ENCODE results near the gene FAM43A.

Gene FAM43A

DNA sequence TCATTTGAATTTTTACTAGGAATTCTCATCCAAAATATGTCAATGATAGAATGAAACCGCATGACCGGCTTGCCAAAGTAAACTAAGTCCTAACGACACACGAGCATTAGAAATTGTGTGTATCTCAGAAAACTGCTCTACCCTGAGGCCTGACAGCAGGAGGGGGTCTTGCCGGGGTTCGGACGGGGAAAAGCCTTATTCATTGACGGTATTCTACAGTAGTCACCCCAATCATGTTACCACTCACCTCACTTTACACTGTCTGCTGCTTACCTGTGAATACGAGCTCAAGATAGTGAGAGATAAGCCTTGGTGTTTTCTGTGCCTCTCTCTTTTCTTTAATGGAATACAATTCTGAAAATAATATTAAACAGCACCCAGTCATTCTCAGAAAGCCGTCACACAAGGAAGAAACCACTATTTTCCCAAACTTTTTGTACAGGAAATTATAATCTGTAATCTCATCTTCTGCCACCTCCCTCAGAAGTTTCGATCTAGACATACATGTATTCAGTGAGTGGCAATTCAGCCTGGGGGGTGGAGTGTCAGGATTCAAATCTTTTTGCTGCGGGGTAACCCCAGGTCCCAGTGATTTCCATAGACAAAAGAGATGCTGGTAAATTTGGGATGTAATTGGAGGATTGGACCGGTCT lies 492 bp upstream of the FAM43A start:
- H3K27me3 Mint-ChIP-seq (ENCODE audit: low read depth) = peaks cover 57% of the 10 kb centered on the region
- H3K4me1 Mint-ChIP-seq (ENCODE audit: low read depth) = peaks cover 49% of the 10 kb centered on the region
- no peaks in the 10 kb centered on the region for H3K36me3 Mint-ChIP-seq (ENCODE audit: low read depth)
- no peaks in the 10 kb centered on the region for H3K9me3 Mint-ChIP-seq
- DNase-seq (ENCODE audit: low spot score) = no peak
- H3K4me3 Mint-ChIP-seq = peak overlapping the region; percentile 87
- peak overlapping the region; percentile 50 for H3K27ac Mint-ChIP-seq

DNA sequence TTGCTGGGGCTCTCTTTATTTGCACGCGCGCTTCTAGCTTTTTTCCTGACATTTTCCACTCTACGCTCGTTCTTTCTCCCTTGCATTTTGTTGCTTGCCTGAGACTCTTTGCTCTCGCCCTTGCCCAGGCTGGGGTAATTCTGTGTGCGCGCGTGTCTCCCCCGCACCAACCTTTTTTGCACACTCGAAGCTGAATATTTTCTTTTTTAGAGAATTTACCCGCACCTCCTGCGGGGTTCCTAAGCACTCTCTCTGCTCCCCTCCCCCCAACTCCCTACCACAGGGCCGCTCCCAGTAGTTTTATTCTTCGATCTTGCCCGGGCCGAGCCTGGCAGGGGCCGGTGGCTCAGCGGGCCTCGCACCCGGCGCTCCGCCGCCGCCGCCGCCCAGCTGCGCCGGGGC lies 732 bp downstream of the FAM43A start:
- DNase-seq (ENCODE audit: low spot score) = peak; percentile 7
- peaks cover 59% of the 10 kb centered on the region for H3K27me3 Mint-ChIP-seq (ENCODE audit: low read depth)
- H3K9me3 Mint-ChIP-seq = no peaks in the 10 kb centered on the region
- no peaks in the 10 kb centered on the region for H3K36me3 Mint-ChIP-seq (ENCODE audit: low read depth)
- peaks cover 49% of the 10 kb centered on the region for H3K4me1 Mint-ChIP-seq (ENCODE audit: low read depth)
- peak overlapping the region; percentile 80 for H3K4me3 Mint-ChIP-seq
- no peak overlapping the region for H3K27ac Mint-ChIP-seq

- no peak overlapping the region for H3K27ac Mint-ChIP-seq
- H3K36me3 Mint-ChIP-seq (ENCODE audit: low read depth) = no peaks in the 10 kb centered on the region
- H3K4me3 Mint-ChIP-seq = peak overlapping the region; percentile 89
- DNase-seq (ENCODE audit: low spot score) = peak; percentile 21
- H3K9me3 Mint-ChIP-seq = no peaks in the 10 kb centered on the region
- peaks cover 49% of the 10 kb centered on the region for H3K4me1 Mint-ChIP-seq (ENCODE audit: low read depth)
- H3K27me3 Mint-ChIP-seq (ENCODE audit: low read depth) = peaks cover 61% of the 10 kb centered on the region
Measured at GRCh38 chr3:194686816-194687637, 1.3 kb downstream of the FAM43A start.

- peaks cover 42% of the 10 kb centered on the region for H3K4me1 Mint-ChIP-seq (ENCODE audit: low read depth)
- H3K4me3 Mint-ChIP-seq = peak overlapping the region; percentile 89
- no peaks in the 10 kb centered on the region for H3K36me3 Mint-ChIP-seq (ENCODE audit: low read depth)
- H3K27ac Mint-ChIP-seq = no peak overlapping the region
- no peaks in the 10 kb centered on the region for H3K9me3 Mint-ChIP-seq
- peak; percentile 78 for DNase-seq (ENCODE audit: low spot score)
- H3K27me3 Mint-ChIP-seq (ENCODE audit: low read depth) = peaks cover 61% of the 10 kb centered on the region
Measured at GRCh38 chr3:194687638-194688199, 2.0 kb downstream of the FAM43A start.

DNA sequence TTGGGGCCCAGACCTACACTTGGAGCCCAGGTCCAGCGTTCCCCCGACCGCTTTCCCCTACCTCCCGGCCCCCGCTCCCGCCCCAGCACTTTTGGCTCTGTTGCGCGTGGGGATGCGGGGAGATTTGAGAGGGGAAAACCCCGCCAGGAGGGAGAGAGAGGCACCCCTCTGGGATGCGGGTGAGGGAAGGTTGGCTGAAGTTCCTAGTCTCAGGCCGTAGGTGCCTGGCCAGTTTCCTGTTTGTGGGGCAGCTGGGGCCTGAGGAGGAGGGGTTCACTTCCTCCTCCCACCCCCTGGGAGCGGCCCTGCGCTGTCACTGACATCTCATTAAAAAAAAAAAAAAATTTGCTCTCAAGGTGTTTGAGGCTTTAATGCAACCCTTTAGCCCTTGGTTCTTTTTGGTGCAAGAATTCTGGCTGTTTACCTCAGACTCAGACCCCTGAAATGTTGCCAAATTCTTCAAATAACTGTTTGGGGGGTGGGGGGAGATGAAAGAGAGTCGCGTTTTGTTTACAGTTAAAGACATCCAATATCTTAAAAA lies 2.6 kb downstream of the FAM43A start:
- Mint-ChIP-seq H3K9me3 (no peaks in the 10 kb centered on the region), H3K4me3 (peak overlapping the region; percentile 12), H3K36me3 (ENCODE audit: low read depth) (no peaks in the 10 kb centered on the region), H3K27me3 (ENCODE audit: low read depth) (peaks cover 57% of the 10 kb centered on the region), H3K4me1 (ENCODE audit: low read depth) (peaks cover 39% of the 10 kb centered on the region), H3K27ac (no peak overlapping the region)
- peak; percentile 8 for DNase-seq (ENCODE audit: low spot score)

GRCh38 chr3:194688946-194689345 lies 3.3 kb downstream of the FAM43A start:
- no peak overlapping the region for H3K27ac Mint-ChIP-seq
- no peak for DNase-seq (ENCODE audit: low spot score)

DNA sequence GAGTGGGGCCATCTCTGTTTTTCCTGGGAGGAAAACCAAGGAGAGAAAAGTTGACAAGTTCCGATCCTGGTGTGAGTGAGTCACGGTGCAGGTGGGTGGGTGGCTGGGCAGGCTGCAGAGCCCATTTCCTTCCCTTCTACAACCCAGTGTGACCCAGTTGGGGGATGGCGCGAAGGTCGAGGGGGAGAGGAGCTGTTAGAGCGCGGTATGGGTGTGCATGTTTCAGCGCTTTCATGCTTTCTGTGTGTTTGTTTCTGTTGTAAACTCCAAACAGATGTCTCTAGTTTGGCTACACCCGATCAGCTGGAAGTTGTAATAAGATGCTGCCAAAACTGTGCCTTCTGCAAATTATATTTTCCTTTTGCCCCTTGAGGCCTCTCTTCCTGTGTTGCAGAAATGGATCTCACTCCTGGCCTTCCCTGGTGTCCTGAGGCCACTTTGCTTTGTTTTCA lies 3.8 kb downstream of the FAM43A start:
- H3K36me3 Mint-ChIP-seq (ENCODE audit: low read depth) = no peaks in the 10 kb centered on the region
- no peaks in the 10 kb centered on the region for H3K9me3 Mint-ChIP-seq
- peaks cover 50% of the 10 kb centered on the region for H3K27me3 Mint-ChIP-seq (ENCODE audit: low read depth)
- H3K27ac Mint-ChIP-seq = no peak overlapping the region
- H3K4me1 Mint-ChIP-seq (ENCODE audit: low read depth) = peaks cover 32% of the 10 kb centered on the region
- no peak for DNase-seq (ENCODE audit: low spot score)
- peak overlapping the region; percentile 38 for H3K4me3 Mint-ChIP-seq

More at GRCh38 chr3:194688946-194689345, 3.3 kb downstream of the FAM43A start:
- Mint-ChIP-seq H3K36me3 (ENCODE audit: low read depth) (no peaks in the 10 kb centered on the region), H3K4me1 (ENCODE audit: low read depth) (peaks cover 37% of the 10 kb centered on the region), H3K4me3 (peak overlapping the region; percentile 22), H3K9me3 (no peaks in the 10 kb centered on the region), H3K27me3 (ENCODE audit: low read depth) (peaks cover 53% of the 10 kb centered on the region)

- DNase-seq (ENCODE audit: low spot score) = no peak
- H3K4me1 Mint-ChIP-seq (ENCODE audit: low read depth) = peaks cover 24% of the 10 kb centered on the region
- H3K9me3 Mint-ChIP-seq = no peaks in the 10 kb centered on the region
- H3K27ac Mint-ChIP-seq = no peak overlapping the region
- H3K36me3 Mint-ChIP-seq (ENCODE audit: low read depth) = no peaks in the 10 kb centered on the region
- peaks cover 39% of the 10 kb centered on the region for H3K27me3 Mint-ChIP-seq (ENCODE audit: low read depth)
- H3K4me3 Mint-ChIP-seq = no peak overlapping the region
Measured at GRCh38 chr3:194690501-194691372, 5.1 kb downstream of the FAM43A start.

- H3K36me3 Mint-ChIP-seq (ENCODE audit: low read depth) = no peaks in the 10 kb centered on the region
- peaks cover 25% of the 10 kb centered on the region for H3K4me1 Mint-ChIP-seq (ENCODE audit: low read depth)
- no peak overlapping the region for H3K27ac Mint-ChIP-seq
- no peak for DNase-seq (ENCODE audit: low spot score)
- H3K4me3 Mint-ChIP-seq = no peak overlapping the region
- no peaks in the 10 kb centered on the region for H3K9me3 Mint-ChIP-seq
- H3K27me3 Mint-ChIP-seq (ENCODE audit: low read depth) = peaks cover 39% of the 10 kb centered on the region
Measured at GRCh38 chr3:194691481-194692283, 6.0 kb downstream of the FAM43A start.

DNA sequence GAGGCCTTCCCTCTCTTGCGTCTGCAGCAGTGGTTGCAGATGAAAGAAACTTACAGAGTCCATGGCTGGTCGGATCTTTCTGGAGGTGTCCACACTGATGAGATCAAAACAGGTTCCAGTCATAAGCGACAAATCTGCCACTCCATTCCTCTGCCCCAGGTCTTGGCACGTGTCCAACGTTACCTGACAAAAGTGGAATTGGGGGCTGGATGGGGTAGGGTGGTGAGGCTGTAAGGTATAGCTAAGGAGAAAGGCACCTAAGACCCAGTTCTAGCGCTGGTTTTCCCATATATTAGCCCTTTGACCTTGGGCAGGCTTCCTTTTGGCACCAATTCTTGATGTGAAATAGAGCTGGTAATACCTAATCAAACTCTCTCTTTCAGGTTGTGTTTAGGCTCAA lies 11.0 kb downstream of the FAM43A start:
- Mint-ChIP-seq H3K36me3 (ENCODE audit: low read depth) (no peaks in the 10 kb centered on the region), H3K4me3 (no peak overlapping the region), H3K4me1 (ENCODE audit: low read depth) (peaks cover 4% of the 10 kb centered on the region), H3K27me3 (ENCODE audit: low read depth) (peaks cover 16% of the 10 kb centered on the region), H3K9me3 (no peaks in the 10 kb centered on the region), H3K27ac (no peak overlapping the region)
- no peak for DNase-seq (ENCODE audit: low spot score)

- no peak for DNase-seq (ENCODE audit: low spot score)
- Mint-ChIP-seq H3K27ac (no peak overlapping the region), H3K27me3 (ENCODE audit: low read depth) (peaks cover 8% of the 10 kb centered on the region), H3K36me3 (ENCODE audit: low read depth) (no peaks in the 10 kb centered on the region), H3K4me3 (no peak overlapping the region), H3K4me1 (ENCODE audit: low read depth) (no peaks in the 10 kb centered on the region), H3K9me3 (no peaks in the 10 kb centered on the region)
Measured at GRCh38 chr3:194702545-194702944, 16.9 kb downstream of the FAM43A start.

DNA sequence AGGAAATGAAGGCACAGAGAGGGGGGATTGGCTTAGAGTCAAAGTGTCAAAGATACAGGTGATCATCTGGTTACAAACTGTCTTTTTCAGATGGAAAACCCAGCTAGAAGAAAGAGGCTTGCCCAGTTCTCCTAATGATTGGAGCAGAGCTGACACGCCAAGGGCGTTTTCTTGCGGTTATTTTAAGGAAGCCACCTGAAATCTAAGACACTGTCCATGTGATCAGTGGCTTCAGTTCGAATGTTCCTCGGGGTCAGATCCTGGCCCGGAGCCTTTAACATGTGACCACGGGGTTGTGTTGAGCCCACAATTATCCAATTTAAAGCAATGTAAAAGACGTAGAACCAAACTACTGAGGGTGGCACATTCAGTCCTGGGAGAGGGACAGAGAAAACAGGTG lies 19.5 kb downstream of the FAM43A start:
- no peak overlapping the region for H3K4me3 Mint-ChIP-seq
- DNase-seq (ENCODE audit: low spot score) = no peak
- H3K27ac Mint-ChIP-seq = no peak overlapping the region
- no peaks in the 10 kb centered on the region for H3K36me3 Mint-ChIP-seq (ENCODE audit: low read depth)
- H3K9me3 Mint-ChIP-seq = no peaks in the 10 kb centered on the region
- no peaks in the 10 kb centered on the region for H3K4me1 Mint-ChIP-seq (ENCODE audit: low read depth)
- peaks cover 6% of the 10 kb centered on the region for H3K27me3 Mint-ChIP-seq (ENCODE audit: low read depth)

DNA sequence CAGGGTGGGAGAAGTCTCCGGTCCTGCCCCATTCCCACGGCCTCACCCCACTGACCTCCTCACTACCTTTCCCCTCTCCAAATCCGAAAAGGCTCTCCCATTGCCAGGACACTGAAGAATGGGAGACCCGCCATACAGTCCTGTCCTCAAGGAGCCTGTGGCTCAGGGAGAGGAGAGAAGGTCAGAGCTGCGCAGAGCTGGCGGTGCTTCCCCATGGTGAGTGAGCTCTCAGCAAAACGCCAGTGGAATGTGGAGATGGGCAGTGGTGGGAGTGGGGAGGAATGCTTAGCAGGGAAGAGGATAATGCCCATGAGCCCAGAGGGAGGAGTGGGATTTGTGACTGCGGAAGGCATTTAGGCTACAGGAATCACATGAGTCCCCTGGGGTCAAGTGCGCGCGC lies 20.1 kb downstream of the FAM43A start:
- Mint-ChIP-seq H3K9me3 (no peaks in the 10 kb centered on the region), H3K27me3 (ENCODE audit: low read depth) (peaks cover 6% of the 10 kb centered on the region), H3K36me3 (ENCODE audit: low read depth) (no peaks in the 10 kb centered on the region), H3K27ac (no peak overlapping the region), H3K4me3 (no peak overlapping the region), H3K4me1 (ENCODE audit: low read depth) (no peaks in the 10 kb centered on the region)
- DNase-seq (ENCODE audit: low spot score) = no peak
